ENCODE results near the gene ST7. TPM values are rescaled to one million over a fixed set of nuclear protein-coding genes. Genes with fewer than 3 reads are reported as not detected.

The ST7 gene
- total RNA-seq, 2 experiments from 2014 or later, result 13.2 to 14.1 TPM

DNA sequence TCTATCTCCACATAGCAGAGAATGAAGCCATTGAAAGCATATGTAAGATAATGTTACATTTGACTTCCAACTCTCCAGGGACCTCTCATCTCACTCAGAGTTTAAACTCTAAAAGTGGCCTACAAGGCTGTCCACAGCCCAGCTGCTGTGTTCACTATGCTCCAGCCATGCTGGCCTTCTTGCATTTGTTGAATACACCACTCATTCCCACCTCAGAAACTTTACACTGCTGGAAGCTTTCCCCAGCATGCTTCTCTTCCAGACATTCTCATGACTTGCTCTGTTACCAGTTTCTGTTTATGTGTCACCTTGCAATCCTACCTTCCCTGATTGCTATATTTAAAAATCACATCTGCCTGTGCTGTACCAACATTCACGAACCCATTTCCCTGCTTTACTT lies 202.4 kb downstream of the ST7 start:
- POLR2A ChIA-PET, result no interaction called here
- CTCF ChIA-PET, result no interaction called here

DNA sequence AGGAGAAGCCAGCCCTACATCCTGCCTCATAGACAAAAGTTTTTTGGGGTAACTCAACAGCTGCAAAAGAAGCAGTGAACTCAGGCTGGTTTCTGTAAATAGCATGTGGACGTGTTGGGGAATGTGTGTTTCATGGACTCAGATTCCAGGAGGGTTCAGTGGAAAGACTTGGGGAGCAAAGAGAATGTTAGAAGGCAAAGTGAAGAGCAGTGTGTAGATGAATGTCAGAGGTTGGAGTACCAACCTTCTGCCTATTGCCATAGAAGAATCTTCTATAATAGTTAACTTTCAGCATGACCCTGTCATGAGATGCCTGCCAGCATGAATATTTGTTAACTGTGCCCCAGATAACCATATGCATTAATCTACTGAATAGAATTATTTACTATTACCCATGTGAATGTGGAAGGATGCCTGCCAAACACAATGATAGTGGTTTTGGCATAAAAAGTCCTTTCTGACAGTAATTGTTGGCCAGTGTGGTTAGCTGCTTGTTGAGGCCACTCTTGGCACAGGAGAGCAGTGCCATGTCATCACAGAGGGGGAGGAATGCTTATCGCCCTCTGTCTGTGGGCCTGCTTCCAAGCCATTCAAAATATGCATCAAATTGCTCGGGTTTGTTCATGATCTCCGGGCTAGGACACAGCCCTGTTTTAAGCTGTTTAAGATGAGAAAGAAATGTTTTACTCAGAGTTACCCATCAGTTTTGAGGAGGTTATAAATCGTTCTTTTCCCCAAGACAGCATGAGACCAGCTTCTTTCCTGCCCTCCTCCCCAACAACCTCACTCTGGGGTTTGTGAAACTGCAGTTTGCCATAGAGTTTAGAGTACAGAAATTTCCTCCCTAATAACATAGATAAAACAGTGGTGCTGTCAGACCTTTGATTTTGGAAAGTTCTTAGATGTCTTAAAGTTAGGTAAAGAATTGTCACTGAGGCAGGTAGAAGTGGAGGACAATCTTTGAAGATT lies 204.2 kb downstream of the ST7 start:
- ChIA-PET CTCF (interaction anchor here (0.6 kb wide), 1 partner anchor 243 kb away, joined by 3 read pairs; no protein-coding TSS in a partner anchor), POLR2A (no interaction called here)

DNA sequence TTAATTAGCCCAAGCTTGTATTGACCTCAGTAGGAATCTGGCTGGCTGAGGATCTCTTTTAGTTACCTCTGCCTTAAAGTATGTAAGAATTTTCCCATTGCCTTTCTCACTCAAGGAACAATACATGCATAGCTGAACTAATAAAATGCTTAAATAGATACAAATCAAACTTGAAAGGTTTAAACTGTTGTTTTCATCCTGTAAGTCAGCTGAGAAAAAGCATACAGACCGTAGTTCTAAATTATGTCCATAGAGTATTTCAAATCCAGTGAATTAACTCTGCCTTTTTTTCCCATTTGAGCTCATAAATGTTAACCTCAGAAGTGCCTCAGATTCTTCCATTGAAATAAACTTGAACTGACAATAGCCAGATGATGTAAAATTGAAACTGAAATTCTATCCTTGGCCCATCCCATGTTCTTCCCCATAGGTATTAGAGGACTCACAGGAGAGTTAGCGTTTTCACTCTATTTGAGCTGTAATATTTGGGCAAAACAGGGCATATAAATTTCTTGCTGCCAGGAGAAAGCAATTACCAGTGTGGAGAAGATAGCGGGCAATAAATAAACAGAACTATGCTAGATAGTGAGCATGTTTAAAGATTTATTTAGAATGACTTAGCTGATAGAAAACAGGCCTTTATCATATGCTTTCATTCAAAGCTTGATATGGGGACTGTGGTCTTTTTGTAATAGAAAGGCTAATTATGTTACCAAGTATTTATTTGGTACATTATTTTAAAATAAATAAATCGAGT lies 205.8 kb downstream of the ST7 start:
- CTCF ChIA-PET, result no interaction called here
- POLR2A ChIA-PET, result interaction anchor here (0.7 kb wide), 1 partner anchor 839 kb away, joined by 3 read pairs; no protein-coding TSS in a partner anchor

DNA sequence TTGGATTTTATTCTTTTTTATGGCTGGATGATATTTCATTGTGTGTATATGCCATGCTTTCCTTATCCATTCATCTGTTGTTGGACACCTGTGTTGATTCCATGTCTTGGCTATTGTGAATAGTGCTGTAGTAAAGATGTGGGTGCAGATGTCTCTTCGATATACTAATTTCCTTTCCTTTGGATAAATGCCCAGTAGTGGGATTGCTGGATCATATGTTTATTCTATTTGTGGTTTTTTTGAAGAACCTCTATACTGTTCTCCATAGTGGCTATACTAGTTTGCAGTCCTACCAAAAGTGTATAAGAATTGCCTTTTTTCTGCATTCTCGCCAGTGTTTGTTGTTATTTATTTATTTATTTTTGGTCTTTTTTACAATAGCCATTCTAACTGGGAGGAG lies 209.8 kb downstream of the ST7 start:
- ChIA-PET CTCF (no interaction called here), POLR2A (no interaction called here)

DNA sequence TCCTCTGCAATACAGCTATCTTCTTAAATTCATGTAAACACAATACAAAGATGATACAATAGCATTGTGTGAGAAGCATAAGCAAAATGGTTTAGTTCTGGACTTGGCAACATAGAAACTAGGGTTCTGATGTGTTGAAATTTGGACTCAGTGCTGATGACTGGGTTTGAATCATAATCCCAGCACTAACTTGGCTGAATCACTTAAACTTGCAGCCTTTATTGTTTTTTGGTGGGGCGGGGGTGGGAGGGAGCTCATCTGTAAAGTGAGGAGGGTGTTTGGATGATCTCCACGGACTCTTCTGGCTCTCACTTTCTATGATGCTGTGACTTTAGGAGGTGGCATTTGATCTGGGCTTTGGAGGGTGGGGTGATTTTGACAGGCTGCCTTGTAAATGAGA lies 211.3 kb downstream of the ST7 start:
- ChIA-PET CTCF (no interaction called here), POLR2A (no interaction called here)

DNA sequence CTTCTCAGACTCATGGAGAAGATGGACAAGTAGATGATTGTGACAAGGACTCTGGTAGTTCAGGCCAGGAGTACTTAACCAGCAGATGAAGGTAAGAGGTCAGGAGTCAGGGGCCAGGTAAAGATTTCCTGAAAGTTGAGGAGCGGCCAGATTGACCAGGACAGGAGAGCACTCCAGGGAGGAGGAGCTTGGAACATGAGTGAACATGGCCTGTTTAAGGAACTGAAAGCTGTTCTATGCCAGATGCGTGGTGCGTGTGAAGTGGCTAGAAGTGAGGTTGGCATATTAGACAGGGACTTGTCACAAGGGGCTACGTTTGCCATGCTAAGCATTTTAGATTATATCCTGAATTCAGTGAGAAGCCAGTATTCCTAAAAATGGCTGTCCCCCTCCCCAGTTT lies 212.4 kb downstream of the ST7 start:
- ChIA-PET CTCF (no interaction called here), POLR2A (no interaction called here)

DNA sequence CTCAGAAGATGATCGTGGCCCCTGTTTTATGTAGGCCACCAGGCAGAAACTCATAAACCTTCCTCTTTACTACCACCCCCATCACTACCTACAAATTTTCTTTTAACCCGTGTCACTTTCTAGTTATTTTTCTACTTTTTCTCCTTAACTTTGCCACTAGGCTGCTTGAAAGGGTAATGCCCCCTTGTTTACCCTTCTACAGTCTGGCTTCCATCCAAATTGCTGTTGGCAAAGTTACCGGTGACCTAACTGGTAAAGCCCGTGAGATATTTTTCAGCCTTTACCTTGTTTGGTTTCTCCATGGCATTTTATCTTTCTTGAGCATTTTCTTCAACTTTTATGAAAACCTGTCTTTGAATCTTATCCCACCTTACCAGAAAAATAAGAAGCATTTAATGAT lies 216.6 kb downstream of the ST7 start:
- POLR2A ChIA-PET, result no interaction called here
- CTCF ChIA-PET, result no interaction called here

DNA sequence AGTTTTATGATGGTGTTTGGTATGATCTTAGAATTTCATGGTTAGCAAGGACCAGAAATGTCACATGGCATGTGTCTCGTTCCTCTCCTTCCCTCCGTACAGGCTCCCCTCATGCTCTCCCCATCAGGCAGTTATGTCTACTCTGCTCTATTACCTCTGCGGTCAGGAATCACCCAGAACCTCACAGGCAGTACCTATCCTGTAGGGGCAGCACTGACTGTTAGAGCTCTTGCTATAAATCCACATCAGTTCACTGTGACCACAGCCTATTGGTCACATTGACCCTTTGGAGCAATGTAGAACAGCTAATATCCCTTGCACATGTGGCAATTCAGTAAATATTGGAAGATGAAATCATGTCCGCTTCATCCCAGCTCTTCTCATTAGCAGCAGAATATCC lies 217.8 kb downstream of the ST7 start:
- CTCF ChIA-PET, result no interaction called here
- POLR2A ChIA-PET, result no interaction called here

DNA sequence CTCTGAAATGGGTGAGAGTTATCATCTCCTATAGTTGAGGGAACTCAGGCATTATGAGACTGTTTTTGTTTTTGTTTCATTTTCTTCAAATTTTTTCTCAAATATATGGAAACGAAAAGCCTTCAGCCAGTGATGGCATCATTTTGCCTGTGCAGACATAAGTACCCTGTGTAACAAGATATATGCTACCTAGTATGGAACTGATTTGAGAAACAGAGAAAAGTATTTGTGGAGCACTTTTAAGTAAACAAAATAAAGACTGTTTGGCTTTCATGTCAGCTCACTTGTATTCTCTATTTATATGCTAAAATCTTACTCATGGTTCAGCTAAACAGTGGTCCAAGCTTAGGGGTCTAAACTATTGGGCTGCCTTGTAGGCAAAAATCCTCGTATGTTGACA lies 219.0 kb downstream of the ST7 start:
- ChIA-PET CTCF (no interaction called here), POLR2A (no interaction called here)

DNA sequence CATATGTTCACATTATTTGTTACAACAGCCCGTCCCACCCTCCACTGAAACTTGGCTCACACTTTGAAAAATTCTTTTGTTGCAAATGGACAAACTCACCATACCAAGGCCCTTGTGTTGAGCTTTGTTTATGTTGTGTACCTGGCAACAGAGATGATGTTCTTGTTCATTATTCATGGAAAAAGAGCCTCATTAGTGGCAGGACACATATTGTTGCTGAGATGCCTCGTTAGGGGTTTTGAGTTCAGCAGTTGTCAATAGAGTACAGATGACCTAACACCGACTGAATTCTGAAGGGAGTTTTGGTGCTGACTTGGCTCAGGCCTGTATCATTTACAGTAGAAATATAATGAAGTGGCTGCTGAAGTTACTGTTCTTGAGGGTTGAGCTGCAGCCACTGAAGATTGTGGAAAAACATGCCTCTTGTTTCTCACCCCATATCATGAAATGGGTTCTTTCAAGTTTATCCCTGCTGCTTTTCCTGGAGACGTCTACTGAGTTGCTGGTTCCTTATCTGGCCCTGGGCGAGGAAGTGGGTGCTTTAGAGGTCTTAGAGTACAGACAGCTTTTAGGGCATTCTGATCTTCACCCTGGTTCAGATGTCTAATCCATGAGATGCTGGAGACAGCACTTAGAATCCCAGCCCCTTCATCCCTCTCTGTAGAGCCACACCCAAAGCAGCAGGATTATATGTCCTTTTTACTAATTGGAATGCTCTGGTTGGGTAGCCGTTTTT lies 219.9 kb downstream of the ST7 start:
- ChIA-PET CTCF (no interaction called here), POLR2A (no interaction called here)

DNA sequence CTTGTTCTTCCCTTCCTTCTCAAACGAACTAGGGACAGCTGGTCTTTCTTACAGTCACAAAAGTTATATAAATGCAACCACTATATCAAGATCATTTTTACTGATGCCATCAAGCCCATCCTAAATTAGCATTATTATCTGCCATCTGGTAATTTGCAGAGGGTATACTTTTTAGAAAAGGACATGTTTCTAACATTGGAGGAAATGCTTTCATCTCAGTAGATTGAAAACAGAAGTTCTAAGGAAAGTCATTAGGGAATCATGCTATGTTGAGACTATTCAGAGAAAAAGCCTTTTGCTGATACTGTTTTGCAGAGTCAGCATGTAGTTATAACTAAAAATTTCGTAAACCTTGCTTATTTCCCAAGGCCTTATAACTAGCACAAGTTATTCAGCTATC lies 222.9 kb downstream of the ST7 start:
- ChIA-PET CTCF (no interaction called here), POLR2A (no interaction called here)

DNA sequence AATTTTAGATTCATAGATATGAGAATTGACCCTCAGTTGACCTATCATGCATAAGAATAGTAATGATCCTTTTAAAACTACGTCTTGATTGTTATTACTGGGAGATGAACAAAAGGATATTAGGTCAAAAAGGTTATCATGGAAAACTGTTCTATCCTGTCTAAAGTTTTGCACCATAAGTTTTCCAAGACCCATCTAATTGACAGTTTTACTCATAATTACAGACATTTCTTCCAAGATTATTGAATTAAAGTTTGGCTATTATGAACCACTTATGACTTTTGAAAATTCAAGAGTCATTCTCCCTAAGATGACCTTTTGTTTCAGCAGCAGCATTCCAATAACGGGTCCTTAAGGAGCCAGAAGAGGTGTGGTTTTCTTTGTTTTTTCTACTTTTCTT lies 225.3 kb downstream of the ST7 start:
- ChIA-PET POLR2A (no interaction called here), CTCF (no interaction called here)

DNA sequence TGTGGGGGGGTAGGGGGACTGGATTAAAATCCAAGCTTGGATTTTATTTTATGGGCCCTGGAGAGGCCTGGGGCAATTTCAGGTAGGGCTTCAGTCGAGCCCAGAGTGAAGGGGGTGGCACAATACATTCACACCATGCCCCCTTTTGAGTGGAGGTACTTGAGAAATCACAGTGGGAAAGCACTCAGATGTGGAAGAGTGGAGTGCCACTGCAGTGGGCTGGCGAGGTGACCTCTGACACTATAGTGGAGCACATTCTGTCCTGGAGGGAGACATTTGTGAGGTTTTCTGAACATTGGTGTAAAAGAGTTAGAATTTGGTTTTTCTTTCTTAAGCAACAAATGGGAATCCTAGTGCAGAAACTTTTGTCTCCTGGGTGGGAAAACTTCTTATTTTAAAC lies 226.4 kb downstream of the ST7 start:
- POLR2A ChIA-PET, result no interaction called here
- CTCF ChIA-PET, result no interaction called here

DNA sequence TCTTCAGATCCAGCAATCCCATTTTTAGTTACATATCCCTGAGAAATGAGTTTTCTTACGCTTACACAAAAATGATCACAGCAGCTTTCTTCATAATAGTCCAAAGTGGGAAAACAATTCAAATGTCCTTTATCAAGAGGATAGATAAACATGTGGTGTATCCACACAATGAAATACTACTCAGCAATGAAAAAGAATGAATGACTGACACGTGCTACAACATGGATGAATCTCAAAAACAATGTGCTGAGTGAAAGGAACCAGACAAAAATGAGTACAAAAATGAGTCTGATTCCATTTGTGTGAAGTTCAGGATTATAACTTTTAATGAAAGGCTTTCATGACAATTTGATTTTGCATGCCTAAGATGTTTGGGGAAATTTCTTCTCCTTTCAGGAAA lies 230.4 kb downstream of the ST7 start:
- ChIA-PET CTCF (no interaction called here), POLR2A (no interaction called here)

DNA sequence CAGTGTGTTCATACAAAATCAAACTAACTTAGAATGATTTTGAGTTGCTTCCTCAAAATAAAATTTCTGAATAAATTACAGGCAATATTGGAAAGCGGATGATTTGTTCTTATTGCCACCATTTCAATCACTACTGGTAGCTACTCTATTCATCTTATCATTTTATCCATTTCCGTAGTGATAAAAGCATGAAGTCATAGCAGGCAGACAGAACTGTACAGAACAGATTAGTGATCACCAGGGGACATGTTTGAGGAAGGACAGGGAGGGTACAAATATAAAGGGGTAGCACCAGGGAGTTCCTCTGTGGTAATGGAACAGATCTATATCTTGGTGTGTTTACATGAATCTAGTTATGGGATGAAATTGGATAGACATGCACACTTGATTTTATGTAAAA lies 231.1 kb downstream of the ST7 start:
- ChIA-PET CTCF (no interaction called here), POLR2A (no interaction called here)

DNA sequence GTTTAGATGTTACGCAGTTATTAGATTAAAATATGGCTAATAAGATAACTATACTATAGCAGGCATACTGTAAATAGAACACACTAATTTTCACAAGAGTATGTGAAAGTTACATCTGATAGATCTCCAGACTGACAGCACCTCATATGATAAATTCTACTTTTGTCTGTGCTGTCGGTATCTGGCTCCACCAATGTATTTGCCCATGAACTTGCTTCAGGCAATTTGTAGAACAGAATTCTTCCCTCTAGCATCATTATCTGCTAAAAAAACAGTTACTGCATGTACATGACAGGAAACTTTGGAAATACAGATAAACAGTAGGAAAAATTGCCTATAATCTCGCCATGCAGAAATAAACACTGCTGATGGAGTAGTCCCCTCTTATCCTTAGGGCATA lies 231.8 kb downstream of the ST7 start:
- ChIA-PET CTCF (no interaction called here), POLR2A (no interaction called here)

DNA sequence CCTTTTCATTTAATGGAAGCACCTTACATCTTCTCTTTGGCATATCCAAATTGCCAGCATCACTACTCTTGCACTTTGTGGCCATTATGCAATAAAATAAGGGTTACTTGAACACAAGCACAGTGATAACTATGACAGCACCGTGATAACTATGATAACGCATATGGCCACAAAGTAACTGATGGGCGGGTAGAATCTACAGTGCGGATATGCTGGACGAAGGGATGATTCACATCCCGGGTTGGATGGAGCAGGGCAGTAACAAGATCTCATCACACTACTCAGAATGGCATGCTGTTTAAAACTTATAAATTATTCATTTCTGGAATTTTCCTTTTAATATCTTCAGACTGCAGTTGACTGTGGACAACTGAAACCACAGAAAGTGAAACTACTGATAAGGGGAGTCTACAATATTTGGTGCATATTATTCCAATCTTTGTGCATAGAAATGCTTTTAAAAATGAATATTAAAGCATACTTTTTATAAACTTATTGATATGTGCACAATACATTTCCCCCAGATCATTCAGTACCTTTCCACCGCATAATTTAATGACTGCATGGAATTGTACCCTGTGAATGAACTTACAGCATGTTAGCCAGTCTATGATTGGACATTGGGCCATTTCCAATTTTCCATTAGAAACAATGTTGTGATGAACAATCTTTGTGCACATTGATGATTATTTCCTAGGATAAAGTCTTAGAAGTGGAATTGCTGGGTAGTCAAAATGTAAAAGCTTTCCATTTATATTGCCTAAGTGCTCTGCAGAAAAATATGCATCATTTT lies 233.1 kb downstream of the ST7 start:
- POLR2A ChIA-PET, result no interaction called here

DNA sequence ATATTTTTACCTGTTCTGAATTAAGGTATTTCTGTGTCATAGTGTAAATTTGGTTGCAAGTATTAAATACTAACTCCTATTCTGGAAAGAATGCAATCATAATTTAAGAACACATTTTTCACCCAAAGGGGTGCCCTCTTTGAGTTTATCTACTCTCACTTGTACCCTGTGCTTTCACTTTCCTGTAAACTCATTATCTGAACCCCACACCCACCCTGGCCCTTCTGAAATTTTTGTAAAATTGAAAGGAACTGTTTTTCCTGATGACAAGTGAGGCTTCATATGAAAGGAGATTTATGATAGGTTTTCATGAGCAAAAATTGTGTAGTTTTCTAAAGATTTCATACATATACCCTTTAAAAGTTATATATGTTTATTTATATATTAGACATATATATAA lies 235.1 kb downstream of the ST7 start:
- ChIA-PET CTCF (interaction anchor here (1.1 kb wide), 1 partner anchor 24 kb away, joined by 3 read pairs; no protein-coding TSS in a partner anchor), POLR2A (no interaction called here)

More for the DNA sequence above, 233.1 kb downstream of the ST7 start:
- CTCF ChIA-PET, result interaction anchor here (0.6 kb wide), 1 partner anchor 42 kb away, joined by 3 read pairs; no protein-coding TSS in a partner anchor

DNA sequence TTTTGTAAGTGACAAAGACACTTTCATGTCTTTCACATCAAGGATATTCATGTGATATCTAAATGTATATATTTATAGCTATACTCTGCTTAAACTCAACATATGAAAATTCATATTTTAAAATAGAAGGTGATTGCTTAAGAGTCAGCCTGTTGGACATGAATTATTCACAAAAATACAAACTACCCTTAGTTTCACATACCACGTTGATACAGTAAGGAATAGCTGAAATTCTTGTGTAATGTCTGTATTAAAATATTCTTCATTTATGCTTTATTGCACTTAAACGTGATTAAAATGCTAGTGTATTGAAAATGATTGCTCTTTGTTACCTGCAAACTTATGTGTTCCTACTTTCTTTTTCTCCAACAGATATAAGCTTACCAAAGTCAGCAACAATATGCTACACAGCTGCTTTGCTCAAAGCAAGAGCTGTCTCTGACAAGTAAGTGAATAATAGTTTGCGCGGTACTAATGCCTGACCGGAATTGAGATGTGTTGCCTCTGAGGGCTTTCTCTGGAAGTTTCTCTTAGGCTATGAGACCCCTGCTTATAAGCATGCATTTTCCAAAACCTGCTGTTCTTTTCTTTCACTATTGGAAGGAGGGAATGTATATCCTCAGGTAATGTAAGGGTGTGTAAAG lies 235.8 kb downstream of the ST7 start:
- ChIA-PET CTCF (no interaction called here), POLR2A (no interaction called here)

All from activated CD8-positive, alpha-beta memory T cell treated with anti-CD3 and anti-CD28 coated beads for 36 hours (primary cell).